GM23338 (cell line): ENCODE data around the gene ZDHHC7. TPM values are rescaled to one million over a fixed set of nuclear protein-coding genes. Genes with fewer than 3 reads are reported as not detected.

Experiments
- ATAC-seq: fragments of 200-7000 bp; cut with Tn5 transposase; 3 replicates; pipeline ENCODE4 v1.9.1; 2020
- DNase-seq: peaks from one replicate; pipeline ENCODE4 v3.0.0-alpha.2; 2015; ENCODE audit warnings: low spot score
- H2AFZ ChIP-seq: fragments of 200-600 bp; sonication (generic); 2 replicates; pipeline ENCODE4 v1.8.0; 2016; ENCODE audit warnings: antibody characterized with exemption, mild to moderate bottlenecking, moderate library complexity
- H3F3A ChIP-seq: fragments of 200-600 bp; sonication (generic); replicated peaks from 2 replicates; pipeline ENCODE4 v1.8.0; 2017; ENCODE audit warnings: antibody characterized with exemption, mixed run types, low read depth
- H3K27ac ChIP-seq: fragments of 200-600 bp; sonication (generic); 2 replicates; pipeline ENCODE4 v1.6.1; 2016; ENCODE audit warnings: low read depth
- H3K27me3 ChIP-seq: fragments of 200-600 bp; sonication (generic); 2 replicates; pipeline ENCODE4 v1.8.0; 2016; ENCODE audit warnings: mild to moderate bottlenecking, mixed run types, moderate library complexity; ENCODE audit not compliant: insufficient read depth
- H3K36me3 ChIP-seq: fragments of 200-600 bp; sonication (generic); 2 replicates; pipeline ENCODE4 v1.8.0; 2016; ENCODE audit warnings: mild to moderate bottlenecking; ENCODE audit not compliant: insufficient read depth
- H3K4me1 ChIP-seq: fragments of 200-600 bp; sonication (generic); 2 replicates; pipeline ENCODE4 v1.8.0; 2016; ENCODE audit warnings: mild to moderate bottlenecking, moderate library complexity; ENCODE audit not compliant: insufficient read depth
- H3K4me2 ChIP-seq: fragments of 200-600 bp; sonication (generic); 2 replicates; pipeline ENCODE4 v1.7.1; 2017; ENCODE audit warnings: mixed run types
- H3K4me3 ChIP-seq: fragments of 200-600 bp; sonication (generic); 2 replicates; pipeline ENCODE4 v1.6.1; 2016; ENCODE audit warnings: mixed run types
- H3K79me2 ChIP-seq: fragments of 200-600 bp; sonication (generic); replicated peaks from 2 replicates; pipeline ENCODE4 v1.8.0; 2017; ENCODE audit warnings: mild to moderate bottlenecking; ENCODE audit not compliant: insufficient read depth
- H3K9me2 ChIP-seq: fragments of 200-600 bp; sonication (generic); 2 replicates; pipeline ENCODE4 v1.8.0; 2017; ENCODE audit not compliant: insufficient read depth
- H4K20me1 ChIP-seq: fragments of 200-600 bp; sonication (generic); replicated peaks from 2 replicates; pipeline ENCODE4 v1.8.0; 2017; ENCODE audit warnings: mild to moderate bottlenecking; ENCODE audit not compliant: insufficient read depth
- H3K27ac Mint-ChIP-seq: 2 replicates; pipeline ENCODE4 v1.8.0; 2020; ENCODE audit warnings: inconsistent platforms, mild to moderate bottlenecking, moderate library complexity, mixed read lengths
- H3K27me3 Mint-ChIP-seq: 3 replicates; pipeline ENCODE4 v1.8.0; 2022; ENCODE audit warnings: low read depth, mild to moderate bottlenecking, moderate library complexity, mixed read lengths, inconsistent platforms; ENCODE audit not compliant: insufficient read depth, poor library complexity
- H3K36me3 Mint-ChIP-seq: 3 replicates; pipeline ENCODE4 v1.8.0; 2021; ENCODE audit warnings: low read depth, mild to moderate bottlenecking, inconsistent platforms, moderate library complexity, mixed read lengths
- H3K4me1 Mint-ChIP-seq: 3 replicates; pipeline ENCODE4 v1.8.0; 2020; ENCODE audit warnings: mild to moderate bottlenecking, inconsistent platforms, mixed read lengths
- H3K4me3 Mint-ChIP-seq: 3 replicates; pipeline ENCODE4 v1.8.0; 2021; ENCODE audit warnings: moderate library complexity, mild to moderate bottlenecking, inconsistent platforms, mixed read lengths
- H3K9me3 Mint-ChIP-seq: 3 replicates; pipeline ENCODE4 v1.8.0; 2020; ENCODE audit warnings: moderate library complexity, mild to moderate bottlenecking, inconsistent platforms, mixed read lengths
- CREB1 ChIP-seq: fragments of 250-450 bp; sonication (Bioruptor Pico); IDR thresholded peaks from 2 replicates; pipeline ENCODE4 v1.5.0; 2020; ENCODE audit warnings: low read depth, mild to moderate bottlenecking, moderate library complexity
- CTCF ChIP-seq, 2 experiments: fragments of 200-600 bp in 1 of 2; sonication (generic) in 1 of 2; conservative IDR thresholded peaks; 2 replicates each; pipeline versions ENCODE4 v1.5.1 to v1.6.1; 2016 to 2017; ENCODE audit warnings: antibody characterized with exemption in 2 of 2, low read depth in 2 of 2, mild to moderate bottlenecking in 2 of 2, moderate library complexity in 1 of 2
- ETS1 ChIP-seq: IDR thresholded peaks from 2 replicates; pipeline ENCODE4 v1.6.1; 2016; ENCODE audit warnings: antibody characterized with exemption
- EZH2 ChIP-seq: fragments of 200-600 bp; sonication (generic); IDR thresholded peaks from one replicate; pipeline ENCODE4 v1.8.0; 2017; ENCODE audit warnings: antibody characterized with exemption, mild to moderate bottlenecking, low read depth; ENCODE audit not compliant: unreplicated experiment
- EZH2phosphoT487 ChIP-seq: fragments of 200-600 bp; sonication (generic); IDR thresholded peaks from one replicate; pipeline ENCODE4 v1.8.1; 2018; ENCODE audit warnings: antibody characterized with exemption; ENCODE audit not compliant: unreplicated experiment
- JUNB ChIP-seq: IDR thresholded peaks from one replicate; pipeline ENCODE4 v1.6.1; 2016; ENCODE audit warnings: antibody characterized with exemption; ENCODE audit not compliant: unreplicated experiment
- NANOG ChIP-seq: IDR thresholded peaks from 2 replicates; pipeline ENCODE4 v1.6.1; 2016; ENCODE audit warnings: antibody characterized with exemption, borderline replicate concordance
- POLR2AphosphoS5 ChIP-seq: IDR thresholded peaks from 2 replicates; pipeline ENCODE4 v1.6.1; 2016; ENCODE audit warnings: antibody characterized with exemption, low read depth
- REST ChIP-seq: IDR thresholded peaks from one replicate; pipeline ENCODE4 v1.6.1; 2018; ENCODE audit warnings: antibody characterized with exemption; ENCODE audit not compliant: unreplicated experiment
- STAT1 ChIP-seq: IDR thresholded peaks from one replicate; pipeline ENCODE4 v1.6.1; 2016; ENCODE audit warnings: antibody characterized with exemption; ENCODE audit not compliant: unreplicated experiment
- ZNF114 ChIP-seq: fragments of 250-450 bp; sonication (Bioruptor Pico); IDR thresholded peaks from 2 replicates; pipeline ENCODE4 v1.5.0; 2020; ENCODE audit warnings: mild to moderate bottlenecking, moderate library complexity
- ZNF331 ChIP-seq: fragments of 250-450 bp; sonication (Bioruptor Pico); IDR thresholded peaks from 2 replicates; pipeline ENCODE4 v1.5.0; 2020; ENCODE audit warnings: low read depth, mild to moderate bottlenecking, moderate library complexity
- ZNF462 ChIP-seq: fragments of 250-450 bp; sonication (Bioruptor Pico); IDR thresholded peaks from 2 replicates; pipeline ENCODE4 v1.5.0; 2020; ENCODE audit warnings: mild to moderate bottlenecking, moderate library complexity
- polyA plus RNA-seq: library from polyadenylated mRNA; unstranded; fragments of >200 nt; fragmentation: Nextera tagmentation; extraction: Ambion mirVana; gene quantifications from 2 replicates; pipeline ENCODE4 v1.2.1, GENCODE V29; 2016
- total RNA-seq: library from RNA; depleted of rRNA; stranded (reverse); fragments of >200 nt; shearing (Covaris generic); gene quantifications from 2 replicates; pipeline ENCODE4 v1.2.3, GENCODE V29; 2014

The ZDHHC7 gene
- total and polyA plus RNA-seq, 2 experiments from 2014 or later, result 13.1 to 46.1 TPM

GRCh38 chr16:84926462-84926861 is 84.9 kb downstream of the ZDHHC7 start:
- Mint-ChIP-seq H3K27me3 (peaks cover 9% of the 10 kb centered on the region), H3K9me3 (no peaks in the 10 kb centered on the region; the same call in 2 of the 3 replicates), H3K4me1 (peaks cover 8% of the 10 kb centered on the region), H3K4me3 (no peak overlapping the region), H3K36me3 (no peaks in the 10 kb centered on the region; the same call in 2 of the 3 replicates), H3K27ac (no peak overlapping the region)
- Histone ChIP-seq H2AFZ (no peak overlapping the region), H3K9me2 (no peaks in the 10 kb centered on the region), H3K4me3 (no peak overlapping the region), H3F3A (no peaks in the 10 kb centered on the region), H4K20me1 (no peaks in the 10 kb centered on the region), H3K27ac (no peak overlapping the region), H3K4me2 (no peak overlapping the region), H3K4me1 (no peaks in the 10 kb centered on the region), H3K27me3 (no peaks in the 10 kb centered on the region), H3K79me2 (no peaks in the 10 kb centered on the region), H3K36me3 (no peaks in the 10 kb centered on the region)
- no peak for TF ChIP-seq NANOG
- TF ChIP-seq ZNF114 (CRISPR knock-in tag), result no peak
- no peak for TF ChIP-seq POLR2AphosphoS5
- no peak for TF ChIP-seq CTCF (conservative IDR thresholded peaks at IDR 0.05; ENCODE audit: low read depth in 2 of 2)
- TF ChIP-seq ZNF462 (CRISPR knock-in tag), result no peak
- no peak for TF ChIP-seq CREB1 (CRISPR knock-in tag)
- TF ChIP-seq EZH2, result no peak
- TF ChIP-seq ETS1, result no peak
- no peak for TF ChIP-seq REST
- TF ChIP-seq JUNB, result no peak
- no peak for TF ChIP-seq EZH2phosphoT487
- no peak for TF ChIP-seq ZNF331 (CRISPR knock-in tag)
- TF ChIP-seq STAT1, result no peak
- DNase-seq (no peak), ATAC-seq (no peak)
